Measurements from ENCODE around the gene CDC14A.
"Not testable (repeated sequence)": the region's sequence is repeated elsewhere in the genome, so short reads cannot be mapped to it uniquely, and the experiment has no call there.

Gene CDC14A

DNA sequence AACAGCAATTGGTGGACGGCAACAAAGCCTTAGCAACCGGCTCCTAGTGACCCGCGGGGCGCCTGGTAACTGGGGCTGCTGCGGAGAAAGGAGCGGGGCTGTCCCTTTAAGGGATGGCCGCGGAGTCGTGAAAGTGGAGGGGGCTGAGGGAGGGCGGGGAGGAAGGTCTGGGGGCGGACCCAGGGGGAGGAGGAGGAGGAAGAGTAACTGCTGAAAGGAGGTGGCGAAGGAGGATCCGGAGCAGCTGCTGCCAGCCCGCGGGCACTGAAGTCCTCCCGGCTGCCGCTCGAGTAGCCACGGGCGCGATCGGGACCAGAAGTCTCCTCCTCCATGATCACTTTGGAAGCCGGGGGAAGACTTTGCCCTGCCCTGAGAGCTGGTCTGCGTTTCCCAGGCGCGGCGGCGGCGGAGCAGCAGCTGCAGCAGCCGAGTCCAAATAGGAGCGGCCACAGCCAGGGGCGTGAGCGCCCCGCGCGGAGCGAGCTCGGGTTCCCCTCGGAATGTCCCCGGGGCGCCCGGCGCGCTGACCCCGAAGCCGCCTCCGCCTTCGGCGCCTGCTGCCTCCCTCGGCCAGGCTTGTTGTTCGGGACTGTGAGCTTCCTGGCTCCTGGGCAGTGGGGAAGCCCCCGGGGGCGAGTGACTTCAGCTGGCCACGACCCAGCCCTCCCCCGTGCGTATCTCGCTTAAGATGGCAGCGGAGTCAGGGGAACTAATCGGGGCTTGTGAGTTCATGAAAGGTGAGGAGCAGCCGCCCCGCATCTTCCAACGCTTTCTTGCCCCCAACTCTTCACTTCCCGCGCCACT is at the start of gene CDC14A:
TSS of gene CDC14A (plus strand) at position 240 of the 804 bp plus-strand sequence. CDS start at position 689, 449 bp downstream.
- peak within 1 kb of the TSS; percentile 96 for H3K4me3 ChIP-seq (ENCODE audit: low read depth, low read length)
- peak; percentile 89 for DNase-seq (ENCODE audit: low read depth)

DNA sequence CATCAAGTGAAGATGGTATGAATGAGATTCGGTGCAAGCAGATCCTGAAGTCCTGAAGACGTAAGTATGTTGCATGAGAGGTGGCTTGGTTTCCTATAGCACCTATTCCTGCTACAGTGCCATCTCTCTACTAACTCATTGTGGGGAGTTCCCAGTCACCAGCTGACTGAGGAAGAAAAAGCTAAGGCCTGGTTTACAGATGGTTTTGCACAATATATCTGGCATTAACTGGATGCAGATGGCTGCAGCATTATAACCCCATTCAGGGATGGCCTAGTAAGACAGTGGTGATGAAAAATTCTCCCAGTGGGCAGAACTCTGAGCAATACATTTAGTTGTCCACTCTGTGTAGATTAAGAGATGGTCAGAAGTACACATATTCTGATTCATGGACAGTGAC is 49.6 kb upstream of the CDC14A start:
- H3K4me3 ChIP-seq (ENCODE audit: low read depth, low read length), result no peak overlapping the region
- DNase-seq (ENCODE audit: low read depth), result no peak

- no peak overlapping the region for H3K4me3 ChIP-seq (ENCODE audit: low read depth, low read length)
- DNase-seq (ENCODE audit: low read depth), result no peak
Observed at GRCh38 chr1:100304227-100304626, 48.1 kb upstream of the CDC14A start.

DNA sequence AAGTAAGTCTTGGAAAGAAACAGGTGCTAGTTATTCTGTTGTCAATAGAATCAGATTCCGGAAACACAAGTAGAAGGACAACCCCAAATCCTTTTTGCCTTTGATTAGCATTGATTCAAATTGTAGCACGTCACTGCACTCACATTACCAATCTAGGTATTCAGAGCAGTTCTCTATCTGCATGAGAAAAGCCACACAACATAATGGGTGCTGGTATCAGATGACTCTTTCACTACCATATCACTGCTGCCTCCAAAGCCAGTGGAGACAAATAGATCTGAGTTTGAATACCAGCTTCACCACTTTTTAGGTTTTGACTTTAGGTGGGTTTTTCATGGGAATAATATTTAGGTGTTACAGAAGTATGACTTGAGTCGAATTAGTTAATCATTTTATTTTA is 47.4 kb upstream of the CDC14A start:
- DNase-seq (ENCODE audit: low read depth), result no peak
- no peak overlapping the region for H3K4me3 ChIP-seq (ENCODE audit: low read depth, low read length)

DNA sequence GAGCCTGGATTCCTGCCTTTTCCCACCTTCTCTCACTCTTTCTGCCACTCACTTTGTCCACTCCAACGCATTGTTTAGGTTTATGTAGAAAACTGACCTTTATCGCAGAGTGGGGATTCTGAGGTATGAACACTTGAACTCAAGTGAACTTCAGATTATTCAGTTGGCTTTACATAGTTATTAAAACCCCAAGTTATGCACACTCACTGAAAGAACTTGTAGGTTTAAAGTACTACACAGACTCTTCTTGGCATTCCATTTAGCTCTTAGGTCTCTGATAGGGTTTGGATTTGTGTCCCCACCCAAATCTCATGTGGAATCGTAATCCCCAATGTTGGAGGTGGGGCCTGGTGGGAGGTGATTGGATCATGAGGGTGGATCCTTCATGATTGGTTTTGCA is 46.4 kb upstream of the CDC14A start:
- H3K4me3 ChIP-seq (ENCODE audit: low read depth, low read length), result no peak overlapping the region
- DNase-seq (ENCODE audit: low read depth), result no peak

DNA sequence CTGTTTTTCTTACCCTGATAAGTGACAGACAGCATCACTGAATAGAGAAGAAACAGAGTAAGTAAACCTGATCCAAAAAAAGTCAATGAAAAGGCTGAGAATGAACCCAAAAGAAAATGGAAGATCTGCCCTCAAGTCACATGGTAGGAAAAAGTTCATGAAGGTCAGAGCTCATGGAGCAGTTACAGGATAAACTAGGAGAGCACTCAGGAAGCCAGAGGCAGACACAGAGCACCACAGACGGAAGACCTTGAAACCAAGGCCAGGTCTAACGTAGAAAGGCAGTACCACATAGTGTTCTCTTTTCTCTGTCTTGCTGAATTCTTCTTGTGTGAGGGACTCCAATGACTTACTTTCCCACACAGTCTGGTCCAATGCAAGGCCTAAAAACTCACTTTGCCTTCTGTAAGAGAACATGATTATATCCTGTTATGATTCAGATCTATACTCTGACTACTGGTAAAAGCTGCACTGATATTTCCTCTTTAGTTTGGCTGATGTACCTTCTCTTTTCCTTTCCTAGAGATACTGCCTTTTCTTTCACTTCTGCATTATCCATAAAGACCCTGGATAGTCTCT is 45.5 kb upstream of the CDC14A start:
- no peak overlapping the region for H3K4me3 ChIP-seq (ENCODE audit: low read depth, low read length)
- DNase-seq (ENCODE audit: low read depth), result no peak

DNA sequence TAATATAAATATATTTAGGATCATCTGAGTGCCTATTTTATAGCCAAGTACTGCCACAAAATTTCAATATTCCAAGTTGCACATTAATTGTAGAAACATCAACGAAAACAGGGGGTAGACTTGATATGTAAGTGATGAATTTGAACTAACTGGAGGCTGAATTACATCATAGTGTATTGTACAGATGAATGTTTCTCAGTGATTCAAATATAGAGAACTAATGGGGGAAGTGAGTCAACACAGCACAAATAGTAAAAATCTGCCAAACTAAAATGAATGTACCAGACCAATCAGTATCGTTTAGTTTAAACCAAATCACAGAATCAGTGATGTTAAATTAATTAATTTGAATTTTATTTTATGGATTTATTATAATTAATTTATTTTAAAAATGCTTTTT is 43.5 kb upstream of the CDC14A start:
- no peak for DNase-seq (ENCODE audit: low read depth)
- H3K4me3 ChIP-seq (ENCODE audit: low read depth, low read length), result no peak overlapping the region

GRCh38 chr1:100309863-100310262 is 42.4 kb upstream of the CDC14A start:
- no peak for DNase-seq (ENCODE audit: low read depth)

GRCh38 chr1:100313382-100313781 is 38.9 kb upstream of the CDC14A start:
- H3K4me3 ChIP-seq (ENCODE audit: low read depth, low read length), result no peak overlapping the region
- no peak for DNase-seq (ENCODE audit: low read depth)

More at GRCh38 chr1:100309863-100310262, 42.4 kb upstream of the CDC14A start:
- H3K4me3 ChIP-seq (ENCODE audit: low read depth, low read length), result no peak overlapping the region

DNA sequence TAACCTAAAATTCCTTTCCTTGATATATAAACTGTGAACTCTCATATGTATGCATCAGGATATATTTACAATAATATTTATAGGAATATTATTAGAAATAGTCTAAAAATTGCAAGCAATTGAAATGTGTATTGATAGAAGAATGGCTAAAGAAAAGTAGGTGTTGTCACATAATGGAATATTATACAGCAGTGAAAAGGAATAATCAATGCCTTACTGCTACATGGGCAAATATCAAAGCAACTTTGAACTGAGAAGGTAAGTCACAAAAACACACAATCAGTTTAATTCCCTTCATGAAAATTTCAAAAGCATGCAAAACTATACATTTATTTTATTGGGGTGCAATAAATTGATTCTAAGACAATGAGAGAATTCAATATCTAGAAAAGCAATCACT is 35.7 kb upstream of the CDC14A start:
- no peak overlapping the region for H3K4me3 ChIP-seq (ENCODE audit: low read depth, low read length)

GRCh38 chr1:100320311-100321099 is 31.8 kb upstream of the CDC14A start:
- no peak overlapping the region for H3K4me3 ChIP-seq (ENCODE audit: low read depth, low read length)
- no peak for DNase-seq (ENCODE audit: low read depth)

More for the DNA sequence above, 35.7 kb upstream of the CDC14A start:
- no peak for DNase-seq (ENCODE audit: low read depth)

DNA sequence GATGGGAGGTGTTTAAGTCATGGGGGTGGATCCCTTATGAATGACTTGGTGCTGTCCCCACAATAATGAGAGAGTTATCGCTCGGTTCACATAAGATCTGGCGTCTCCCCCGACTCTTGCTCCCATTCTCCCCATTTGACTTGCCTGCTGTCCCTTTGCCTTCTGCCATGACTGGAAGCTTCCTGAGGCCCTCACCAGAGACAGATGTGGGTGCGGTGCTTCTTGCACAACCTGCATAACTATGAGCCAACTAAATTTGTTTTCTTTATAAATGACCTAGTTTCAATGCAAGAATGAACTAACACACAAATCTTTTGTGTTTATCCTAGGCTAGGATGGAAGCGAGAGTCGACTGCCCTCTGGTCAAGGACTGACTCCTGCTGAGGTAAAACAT is 31.2 kb upstream of the CDC14A start:
- H3K4me3 ChIP-seq (ENCODE audit: low read depth, low read length), result no peak overlapping the region
- no peak for DNase-seq (ENCODE audit: low read depth)

DNA sequence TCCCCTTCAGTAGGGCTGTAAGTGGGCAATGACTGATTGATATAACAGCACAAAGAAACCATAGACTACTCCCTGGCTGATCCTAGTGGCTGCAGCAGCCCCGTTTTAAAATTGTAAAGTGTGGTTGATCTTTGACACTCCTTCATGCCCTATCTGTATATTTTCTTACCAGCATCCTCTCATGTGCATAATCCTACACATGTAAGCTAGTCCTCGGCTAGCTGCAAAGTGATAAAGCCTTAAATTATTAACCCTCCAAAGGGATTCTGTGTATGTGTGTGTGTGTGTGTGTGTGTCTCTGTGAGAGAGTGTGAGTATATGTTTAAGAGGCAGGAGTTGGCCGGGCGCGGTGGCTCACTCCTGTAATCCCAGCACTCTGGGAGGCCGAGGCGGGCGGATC is 30.8 kb upstream of the CDC14A start:
- no peak overlapping the region for H3K4me3 ChIP-seq (ENCODE audit: low read depth, low read length)
- no peak for DNase-seq (ENCODE audit: low read depth)

DNA sequence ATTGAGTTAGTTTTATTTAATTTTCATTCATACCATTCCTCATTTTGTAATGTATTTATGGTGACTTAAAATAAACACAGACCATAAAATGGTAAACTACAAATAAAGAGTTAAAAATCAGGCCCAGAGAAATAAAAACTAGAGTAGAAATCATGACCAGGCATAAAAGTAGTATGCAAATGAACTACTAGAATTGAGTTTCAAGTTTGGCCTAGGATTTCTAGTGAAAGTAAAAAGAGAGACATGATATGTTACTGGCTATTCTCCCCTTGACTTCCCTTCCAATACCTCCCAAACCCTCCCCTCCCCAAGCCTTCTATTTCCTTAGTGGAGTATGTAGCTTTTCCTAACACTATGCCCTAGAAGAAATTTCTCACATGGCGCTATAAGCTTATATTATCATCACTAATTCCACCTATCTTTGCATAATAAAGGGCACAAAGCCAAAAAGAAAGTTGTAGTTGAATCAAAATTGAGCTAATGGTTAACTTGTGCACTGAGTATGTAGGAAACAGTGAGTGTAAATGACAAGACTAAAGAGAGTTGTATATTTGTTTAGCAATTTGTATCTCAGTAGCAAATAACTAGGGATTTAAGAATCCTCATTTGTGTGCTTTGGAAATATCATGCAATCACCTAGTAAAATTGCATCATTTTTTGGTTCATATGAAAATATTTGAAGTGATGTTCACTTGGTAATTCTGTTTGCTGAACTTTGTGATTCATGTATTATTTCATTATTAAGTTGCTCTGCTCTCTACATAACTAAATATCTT is 29.7 kb upstream of the CDC14A start:
- H3K4me3 ChIP-seq (ENCODE audit: low read depth, low read length), result no peak overlapping the region
- peak; percentile 22 for DNase-seq (ENCODE audit: low read depth)

DNA sequence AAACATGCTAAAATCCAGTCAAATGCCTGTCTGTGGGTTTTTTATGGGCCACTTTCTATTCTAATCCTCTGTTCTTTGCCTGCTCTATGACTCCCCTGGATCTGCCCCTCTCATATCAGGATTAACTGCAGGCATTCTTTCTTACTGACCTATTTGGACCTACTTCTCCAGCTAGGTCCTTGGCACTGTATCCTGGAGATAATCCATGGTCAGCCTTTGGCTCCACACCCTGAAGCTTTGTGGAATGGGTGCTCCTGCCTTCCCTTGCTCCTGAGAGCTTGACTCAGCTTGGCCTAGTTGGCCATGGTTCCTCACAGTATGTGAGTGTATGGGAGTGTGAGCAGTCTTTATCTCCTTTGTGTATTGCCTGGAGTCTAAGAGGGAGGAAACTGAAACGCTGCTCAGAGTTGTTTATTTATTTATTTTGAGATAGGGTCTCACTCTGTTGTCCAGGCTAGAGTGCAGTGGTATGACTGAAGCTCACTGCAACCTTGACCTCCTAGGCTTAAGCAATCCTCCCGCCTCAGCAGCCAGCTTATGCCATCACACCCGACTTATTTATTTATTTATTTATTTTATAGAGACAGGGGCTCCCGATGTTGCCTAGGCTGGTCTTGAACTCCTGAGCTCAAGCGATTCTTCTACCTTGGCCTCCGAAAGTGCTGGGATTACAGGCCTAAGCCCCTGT is 28.7 kb upstream of the CDC14A start:
- no peak overlapping the region for H3K4me3 ChIP-seq (ENCODE audit: low read depth, low read length)
- no peak for DNase-seq (ENCODE audit: low read depth)

DNA sequence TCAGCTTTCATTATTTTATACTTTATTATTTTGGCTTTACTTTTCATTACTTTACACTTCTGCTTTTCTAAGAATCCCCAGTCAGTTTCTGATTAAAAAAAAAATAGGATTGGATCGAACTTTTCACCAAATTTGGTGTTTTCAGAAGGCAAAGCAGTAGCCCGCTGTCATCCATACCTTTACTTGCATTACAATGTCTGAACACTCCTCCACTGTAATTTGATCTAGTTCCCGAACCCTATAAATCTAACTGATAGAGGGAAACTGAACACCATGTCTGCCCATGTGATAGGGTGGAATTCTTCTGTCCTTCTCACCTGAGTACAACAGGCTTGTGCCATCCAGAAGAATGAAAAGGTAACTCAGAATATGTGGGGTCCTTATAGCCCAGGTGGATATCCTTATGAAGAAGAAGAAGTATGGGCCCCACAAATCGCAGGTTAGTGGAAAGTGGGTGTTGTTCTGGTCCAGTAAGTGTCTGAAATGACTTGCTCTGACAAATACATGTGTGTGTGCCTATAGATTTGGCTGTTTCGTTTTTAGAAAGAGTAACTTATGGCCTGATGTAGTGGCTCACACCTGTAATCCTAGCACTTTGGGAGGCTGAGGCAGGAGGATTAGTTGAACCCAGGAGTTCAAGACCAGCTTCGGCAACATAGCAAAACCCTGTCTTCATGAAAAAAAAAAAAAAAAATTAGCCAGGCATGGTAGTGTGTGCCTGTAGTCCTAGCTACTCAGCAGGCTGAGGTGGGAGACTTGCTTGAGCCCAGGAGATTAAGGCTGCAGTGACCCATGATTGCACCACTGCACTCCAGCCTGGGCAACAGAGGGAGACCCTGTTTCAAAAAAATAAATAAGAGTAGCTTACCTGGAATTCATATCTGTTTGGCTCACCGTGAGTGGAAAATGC is 26.6 kb upstream of the CDC14A start:
- no peak overlapping the region for H3K4me3 ChIP-seq (ENCODE audit: low read depth, low read length)
- no peak for DNase-seq (ENCODE audit: low read depth)

DNA sequence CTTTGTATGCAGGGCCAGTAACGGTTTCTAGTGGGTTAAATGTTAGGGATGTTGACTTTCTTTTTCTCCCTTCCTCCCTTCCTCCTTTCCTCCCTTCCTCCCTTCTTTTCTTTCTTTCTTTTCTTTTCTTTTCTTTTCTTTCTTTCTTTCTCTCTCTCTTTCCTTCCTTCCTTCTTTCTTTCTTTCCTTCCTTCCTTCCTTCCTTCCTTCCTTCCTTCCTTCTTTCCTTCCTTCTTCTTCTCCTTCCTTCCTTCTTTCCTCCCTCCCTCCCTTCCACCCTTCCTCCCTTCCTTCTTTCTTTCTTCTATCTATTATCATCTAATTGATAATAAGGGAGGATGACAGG is 26.0 kb upstream of the CDC14A start:
- DNase-seq (ENCODE audit: low read depth); H3K4me3 ChIP-seq (ENCODE audit: low read depth, low read length): not testable (repeated sequence)

- H3K4me3 ChIP-seq (ENCODE audit: low read depth, low read length), result no peak overlapping the region
- no peak for DNase-seq (ENCODE audit: low read depth)
Observed at GRCh38 chr1:100328133-100328532, 24.2 kb upstream of the CDC14A start.
